HEK293 (cell line): Measurements from ENCODE around the gene TM2D1.

Experiments
- CTCF ChIA-PET: fragments of 350-600 bp; formaldehyde crosslinking; extraction: SDS; loops from one replicate; lab custom pipeline; 2021; ENCODE audit warnings: antibody characterized with exemption; lab: Yijun Ruan, JAX
- POLR2A ChIA-PET: fragments of 300-600 bp; formaldehyde crosslinking; extraction: SDS; loops from one replicate; lab custom pipeline; 2020; ENCODE audit warnings: antibody characterized with exemption, inconsistent platforms; lab: Yijun Ruan, JAX
- H3K27ac ChIP-seq: fragments of 200-500 bp; sonication (Bioruptor generic); 2 replicates; pipeline ENCODE4 v1.5.1; 2014; ENCODE audit warnings: low read depth, low read length, control low read depth, inconsistent platforms; ENCODE audit errors: extremely low read depth
- H3K36me3 ChIP-seq, 2 experiments: fragments of 200-500 bp in 1 of 2; sonication (Bioruptor generic) in 1 of 2; 1 replicate in 1 of 2; 2 replicates in 1 of 2; pipeline ENCODE4 v1.5.1; 2014 to 2017; ENCODE audit warnings: inconsistent platforms in 2 of 2, low read length in 2 of 2; ENCODE audit not compliant: control insufficient read depth in 2 of 2, insufficient read depth in 1 of 2
- H3K4me1 ChIP-seq: fragments of 200-500 bp; sonication (Bioruptor generic); 2 replicates; pipeline ENCODE4 v1.5.1; 2014; ENCODE audit warnings: mild to moderate bottlenecking, low read length, inconsistent platforms; ENCODE audit not compliant: control insufficient read depth, insufficient read depth
- H3K4me3 ChIP-seq: 2 replicates; pipeline ENCODE4 v1.5.1; 2011; ENCODE audit warnings: low read depth, mild to moderate bottlenecking, control low read depth, low read length, moderate library complexity
- H3K9me3 ChIP-seq: fragments of 200-500 bp; sonication (Bioruptor generic); 2 replicates; pipeline ENCODE4 v1.5.1; 2014; ENCODE audit warnings: low read depth, low read length, inconsistent platforms; ENCODE audit not compliant: control insufficient read depth, insufficient read depth
- BCL11B ChIP-seq: fragments of 450-650 bp; formaldehyde crosslinking; IDR thresholded peaks from 2 replicates; pipeline ENCODE4 v1.5.1; 2016; ENCODE audit warnings: low read depth, missing biosample characterization, missing genetic modification characterization
- EGR2 ChIP-seq: fragments of 450-650 bp; formaldehyde crosslinking; IDR thresholded peaks from 2 replicates; pipeline ENCODE4 v1.5.1; 2016; ENCODE audit warnings: low read depth, missing biosample characterization, missing genetic modification characterization
- KLF9 ChIP-seq: fragments of 450-650 bp; formaldehyde crosslinking; IDR thresholded peaks from 2 replicates; pipeline ENCODE4 v1.5.1; 2016; ENCODE audit warnings: missing biosample characterization, missing genetic modification characterization, low read depth
- MZF1 ChIP-seq: fragments of 450-650 bp; formaldehyde crosslinking; IDR thresholded peaks from 2 replicates; pipeline ENCODE4 v1.5.1; 2017; ENCODE audit warnings: missing biosample characterization, missing genetic modification characterization, borderline replicate concordance
- SCRT1 ChIP-seq: fragments of 450-650 bp; formaldehyde crosslinking; IDR thresholded peaks from 2 replicates; pipeline ENCODE4 v1.5.1; 2016; ENCODE audit warnings: missing biosample characterization, missing genetic modification characterization, borderline replicate concordance
- SCRT2 ChIP-seq: fragments of 450-650 bp; formaldehyde crosslinking; IDR thresholded peaks from 2 replicates; pipeline ENCODE4 v1.5.1; 2016; ENCODE audit warnings: missing biosample characterization, missing genetic modification characterization
- SP3 ChIP-seq: fragments of 450-650 bp; formaldehyde crosslinking; IDR thresholded peaks from 2 replicates; pipeline ENCODE4 v1.5.1; 2016; ENCODE audit warnings: missing biosample characterization, missing genetic modification characterization
- TCF7L2 ChIP-seq: IDR thresholded peaks from 2 replicates; pipeline ENCODE4 v1.6.1; 2011; ENCODE audit warnings: low read depth, mild to moderate bottlenecking, inconsistent platforms, low read length, moderate library complexity, borderline replicate concordance
- ZFHX2 ChIP-seq: fragments of 450-650 bp; formaldehyde crosslinking; conservative IDR thresholded peaks from 2 replicates; pipeline ENCODE4 v1.5.1; 2016; ENCODE audit warnings: missing biosample characterization, missing genetic modification characterization
- ZFP3 ChIP-seq: fragments of 450-650 bp; formaldehyde crosslinking; IDR thresholded peaks from 2 replicates; pipeline ENCODE4 v1.5.1; 2016; ENCODE audit warnings: low read depth, missing biosample characterization, missing genetic modification characterization
- ZNF133 ChIP-seq: fragments of 450-650 bp; formaldehyde crosslinking; IDR thresholded peaks from 2 replicates; pipeline ENCODE4 v1.5.1; 2016; ENCODE audit warnings: missing biosample characterization, missing genetic modification characterization
- ZNF18 ChIP-seq: fragments of 450-650 bp; formaldehyde crosslinking; IDR thresholded peaks from 2 replicates; pipeline ENCODE4 v1.5.1; 2016; ENCODE audit warnings: missing biosample characterization, missing genetic modification characterization
- ZNF529 ChIP-seq: fragments of 450-650 bp; formaldehyde crosslinking; IDR thresholded peaks from 2 replicates; pipeline ENCODE4 v1.5.1; 2017; ENCODE audit warnings: missing genetic modification characterization, missing biosample characterization; ENCODE audit not compliant: insufficient replicate concordance
- ZNF530 ChIP-seq: fragments of 450-650 bp; formaldehyde crosslinking; IDR thresholded peaks from 2 replicates; pipeline ENCODE4 v1.5.1; 2016; ENCODE audit warnings: low read depth, missing biosample characterization, missing genetic modification characterization
- ZNF555 ChIP-seq: fragments of 450-650 bp; formaldehyde crosslinking; conservative IDR thresholded peaks from 2 replicates; pipeline ENCODE4 v1.5.1; 2017; ENCODE audit warnings: missing biosample characterization, mild to moderate bottlenecking, missing genetic modification characterization, inconsistent platforms
- ZNF560 ChIP-seq: fragments of 450-650 bp; formaldehyde crosslinking; IDR thresholded peaks from 2 replicates; pipeline ENCODE4 v1.5.1; 2017; ENCODE audit warnings: missing biosample characterization, missing genetic modification characterization, borderline replicate concordance
- ZNF621 ChIP-seq: fragments of 450-650 bp; formaldehyde crosslinking; IDR thresholded peaks from 2 replicates; pipeline ENCODE4 v1.5.1; 2017; ENCODE audit warnings: missing biosample characterization, missing genetic modification characterization
- ZNF701 ChIP-seq: fragments of 450-650 bp; formaldehyde crosslinking; IDR thresholded peaks from 2 replicates; pipeline ENCODE4 v1.5.1; 2016; ENCODE audit warnings: missing biosample characterization, missing genetic modification characterization
- ZNF704 ChIP-seq: fragments of 450-650 bp; formaldehyde crosslinking; IDR thresholded peaks from 2 replicates; pipeline ENCODE4 v1.5.1; 2016; ENCODE audit warnings: missing biosample characterization, missing genetic modification characterization
- ZSCAN16 ChIP-seq: fragments of 450-650 bp; formaldehyde crosslinking; IDR thresholded peaks from 2 replicates; pipeline ENCODE4 v1.5.1; 2016; ENCODE audit warnings: missing biosample characterization, missing genetic modification characterization

TM2D1 gene

GRCh38 chr1:61645476-61645875 lies 79.5 kb downstream of the TM2D1 start:
- Histone ChIP-seq H3K36me3 (no peaks in the 10 kb centered on the region), H3K4me1 (peaks cover 4% of the 10 kb centered on the region; the same call in 1 of the 2 replicates), H3K27ac (no peak overlapping the region), H3K9me3 (no peaks in the 10 kb centered on the region), H3K4me3 (no peak overlapping the region)
- POLR2A ChIA-PET: no interaction called here
- CTCF ChIA-PET: interaction anchor here (0.8 to 1.6 kb wide), 4 partner anchors 9 to 295 kb away, joined by 3 to 5 read pairs (median 3); no protein-coding TSS in a partner anchor
- TF ChIP-seq MZF1 (tag by site-specific recombination) (no peak), KLF9 (tag by site-specific recombination) (no peak), EGR2 (tag by site-specific recombination) (no peak), ZNF560 (tag by site-specific recombination) (no peak), ZNF621 (tag by site-specific recombination) (no peak), ZNF529 (tag by site-specific recombination) (no peak), ZNF530 (tag by site-specific recombination) (no peak), ZSCAN16 (tag by site-specific recombination) (no peak)

- no peak for TF ChIP-seq ZNF530 (tag by site-specific recombination)
- peak; percentile 97 for TF ChIP-seq ZFHX2 (tag by site-specific recombination)
- no peak for TF ChIP-seq ZNF704 (tag by site-specific recombination)
- peak; percentile 67; the same call in 1 of the 2 replicates for TF ChIP-seq TCF7L2
- no peak for TF ChIP-seq ZNF133 (tag by site-specific recombination)
- TF ChIP-seq BCL11B (tag by site-specific recombination): no peak
- TF ChIP-seq SP3: no peak
- TF ChIP-seq ZNF18 (tag by site-specific recombination): peak; percentile 48; the same call in 1 of the 2 replicates
- TF ChIP-seq ZFP3 (tag by site-specific recombination): no peak
- peak; percentile 98 for TF ChIP-seq EGR2 (tag by site-specific recombination)
- TF ChIP-seq ZNF701 (tag by site-specific recombination): no peak
- ChIA-PET CTCF (interaction anchor here (1.0 to 1.6 kb wide), 2 partner anchors 8 to 13 kb away, joined by 3 to 5 read pairs; no protein-coding TSS in a partner anchor), POLR2A (no interaction called here)
- H3K9me3 ChIP-seq: no peaks in the 10 kb centered on the region
- no peak overlapping the region for H3K27ac ChIP-seq
- H3K4me1 ChIP-seq: peaks cover 4% of the 10 kb centered on the region; the same call in 1 of the 2 replicates
- no peaks in the 10 kb centered on the region for H3K36me3 ChIP-seq
- no peak overlapping the region for H3K4me3 ChIP-seq
These were observed 80.6 kb downstream of the TM2D1 start for GRCh38 chr1:61644303-61644702.

- Histone ChIP-seq H3K9me3 (no peaks in the 10 kb centered on the region), H3K36me3 (no peaks in the 10 kb centered on the region), H3K27ac (no peak overlapping the region), H3K4me1 (peaks cover 4% of the 10 kb centered on the region; the same call in 1 of the 2 replicates), H3K4me3 (no peak overlapping the region)
- POLR2A ChIA-PET: no interaction called here
- CTCF ChIA-PET: interaction anchor here (0.6 to 1.2 kb wide), 4 partner anchors 10 to 667 kb away, joined by 3 read pairs; no protein-coding TSS in a partner anchor
- TF ChIP-seq SCRT1 (tag by site-specific recombination) (peak; percentile 46; the same call in 1 of the 2 replicates), SCRT2 (peak; percentile 59), ZNF555 (tag by site-specific recombination) (no peak)
These were observed 82.3 kb downstream of the TM2D1 start for GRCh38 chr1:61642475-61643232.
